Endothelial cell of umbilical vein (primary cell): Measurements from ENCODE around the gene SERPINA5.

Source experiments
- CTCF ChIP-seq, 2 donors: IDR thresholded peaks; 1 replicate in 1 of 2; 2 replicates in 1 of 2; pipeline ENCODE4 v1.5.1; 2011; ENCODE audit warnings: low read length in 2 of 2, mild to moderate bottlenecking in 2 of 2, moderate library complexity in 2 of 2, control low read depth in 1 of 2, inconsistent platforms in 1 of 2, low read depth in 1 of 2; ENCODE audit not compliant: insufficient read depth in 1 of 2; ENCODE audit errors: extremely low read depth in 1 of 2
- EZH2 ChIP-seq: IDR thresholded peaks from 2 replicates; pipeline ENCODE4 v1.6.1; 2012; ENCODE audit warnings: borderline replicate concordance, low read depth, mild to moderate bottlenecking, moderate library complexity, low read length, inconsistent platforms; ENCODE audit not compliant: severe bottlenecking
- FOS ChIP-seq: IDR thresholded peaks from 2 replicates; pipeline ENCODE4 v1.6.1; 2011; ENCODE audit warnings: mild to moderate bottlenecking, low read length, moderate library complexity, borderline replicate concordance; ENCODE audit not compliant: insufficient read depth
- JUN ChIP-seq: IDR thresholded peaks from 2 replicates; pipeline ENCODE4 v1.6.1; 2011; ENCODE audit warnings: borderline replicate concordance, low read depth; ENCODE audit not compliant: insufficient read length, insufficient read depth
- MAX ChIP-seq: IDR thresholded peaks from 2 replicates; pipeline ENCODE4 v1.6.1; 2011; ENCODE audit not compliant: insufficient read depth, insufficient read length
- MYC ChIP-seq: IDR thresholded peaks from one replicate; pipeline ENCODE4 v1.6.1; 2011; ENCODE audit warnings: mild to moderate bottlenecking, low read depth, low read length
- POLR2A ChIP-seq: IDR thresholded peaks from 2 replicates; pipeline ENCODE4 v1.6.1; 2012; ENCODE audit warnings: low read depth, mild to moderate bottlenecking, control low read depth, low read length
- POLR2AphosphoS5 ChIP-seq: IDR thresholded peaks from 2 replicates; pipeline ENCODE4 v1.6.1; 2012; ENCODE audit warnings: low read depth, mild to moderate bottlenecking, control low read depth, low read length, moderate library complexity; ENCODE audit not compliant: insufficient read depth

- TF ChIP-seq CTCF (IDR thresholded peaks at IDR 0.05; ENCODE audit: extremely low read depth in 1 of 2, insufficient read depth in 1 of 2, low read depth in 1 of 2, low read length in 2 of 2) (no peak), POLR2A (no peak), EZH2 (no peak), POLR2AphosphoS5 (no peak), MAX (no peak), JUN (no peak), FOS (no peak), MYC (no peak)
Observed at GRCh38 chr14:94632305-94632590, 51.0 kb downstream of the SERPINA5 start.
